HepG2 (cell line): Measurements from ENCODE around the gene UGGT1. TPM values are rescaled to one million over a fixed set of nuclear protein-coding genes. Genes with fewer than 3 reads are reported as not detected.

ENCODE experiments used
- ATAD3A ChIP-seq: sonication (generic); formaldehyde crosslinking; IDR thresholded peaks from 2 replicates; pipeline ENCODE4 v1.4.0; 2020; ENCODE audit warnings: missing genetic modification reagents
- HOXA5 ChIP-seq: sonication (generic); formaldehyde crosslinking; IDR thresholded peaks from 2 replicates; pipeline ENCODE4 v1.4.0; 2020; ENCODE audit warnings: missing genetic modification reagents
- MTF2 ChIP-seq: sonication (generic); formaldehyde crosslinking; IDR thresholded peaks from 2 replicates; pipeline ENCODE4 v1.5.0; 2020; ENCODE audit warnings: missing genetic modification reagents, borderline replicate concordance
- NFIC ChIP-seq: IDR thresholded peaks from 2 replicates; pipeline ENCODE4 v1.6.1; 2012; ENCODE audit warnings: mild to moderate bottlenecking, low read length, inconsistent platforms
- NFKBIZ ChIP-seq: IDR thresholded peaks from 2 replicates; pipeline ENCODE4 v1.6.1; 2018; ENCODE audit warnings: missing genetic modification reagents, missing compliant biosample characterization
- SAFB2 ChIP-seq: sonication (generic); formaldehyde crosslinking; IDR thresholded peaks from 2 replicates; pipeline ENCODE4 v1.5.1; 2020; ENCODE audit warnings: missing genetic modification reagents, low read depth, mild to moderate bottlenecking, borderline replicate concordance
- SALL2 ChIP-seq: sonication (generic); formaldehyde crosslinking; IDR thresholded peaks from 2 replicates; pipeline ENCODE4 v1.8.1; 2023; ENCODE audit warnings: mild to moderate bottlenecking, missing genetic modification reagents, inconsistent platforms
- TEAD2 ChIP-seq: sonication (generic); formaldehyde crosslinking; IDR thresholded peaks from 2 replicates; pipeline ENCODE4 v1.9.0; 2021; ENCODE audit warnings: missing genetic modification reagents
- ZFY ChIP-seq: sonication (generic); formaldehyde crosslinking; IDR thresholded peaks from 2 replicates; pipeline ENCODE4 v1.4.0; 2020; ENCODE audit warnings: missing genetic modification reagents
- ZFYVE20 ChIP-seq: sonication (generic); formaldehyde crosslinking; IDR thresholded peaks from 2 replicates; pipeline ENCODE4 v1.8.0; 2023; ENCODE audit warnings: low read depth, mild to moderate bottlenecking, moderate library complexity, missing genetic modification reagents, borderline replicate concordance
- ZMYM4 ChIP-seq: sonication (generic); formaldehyde crosslinking; IDR thresholded peaks from 2 replicates; pipeline ENCODE4 v1.8.1; 2023; ENCODE audit warnings: mild to moderate bottlenecking, missing genetic modification reagents
- ZNF772 ChIP-seq: sonication (generic); formaldehyde crosslinking; IDR thresholded peaks from 2 replicates; pipeline ENCODE4 v1.5.0; 2020; ENCODE audit warnings: mild to moderate bottlenecking, missing genetic modification reagents
- ZNF816 ChIP-seq: sonication (generic); formaldehyde crosslinking; IDR thresholded peaks from 2 replicates; pipeline ENCODE4 v1.8.0; 2022; ENCODE audit warnings: missing genetic modification reagents, mild to moderate bottlenecking, borderline replicate concordance
- ZNF883 ChIP-seq: sonication (generic); formaldehyde crosslinking; IDR thresholded peaks from 2 replicates; pipeline ENCODE4 v1.5.1; 2020; ENCODE audit warnings: mild to moderate bottlenecking, missing genetic modification reagents; ENCODE audit errors: not compliant biosample characterization
- polyA plus RNA-seq, 8 experiments: library from polyadenylated mRNA; depleted of rRNA in 3 of 8; stranded (reverse) in 7 of 8; unstranded in 1 of 8; fragments of >200 nt; fragmentation: Illumina TruSeq in 4 of 8; extraction: Trizol in 4 of 8; gene quantifications; 2 replicates each; pipeline versions ENCODE4 v1.2.1 to v1.2.3, GENCODE V29; 2011 to 2016; ENCODE audit warnings: low read depth in 4 of 8, missing spikeins in 1 of 8, mixed read lengths in 1 of 8; ENCODE audit not compliant: insufficient read depth in 1 of 8
- total RNA-seq, 5 experiments: library from RNA; depleted of rRNA; stranded (reverse); fragments of >200 nt; fragmentation: Illumina TruSeq; extraction: Trizol; gene quantifications; 2 replicates each; pipeline ENCODE4 v1.2.3, GENCODE V29; 2016; ENCODE audit warnings: low read depth in 1 of 5
- TF ChIP-seq, protein P1 (sequence below): sonication (generic); formaldehyde crosslinking; conservative IDR thresholded peaks from 2 replicates; pipeline ENCODE4 v1.4.0; 2020; ENCODE audit warnings: mild to moderate bottlenecking, missing genetic modification reagents, moderate library complexity
- TF ChIP-seq, protein P2 (sequence below): fragments of 450-650 bp; IDR thresholded peaks from 2 replicates; pipeline ENCODE4 v1.6.1; 2016
- TF ChIP-seq, protein P3 (sequence below): sonication (generic); formaldehyde crosslinking; IDR thresholded peaks from 2 replicates; pipeline ENCODE4 v1.4.0; 2020; ENCODE audit warnings: low read depth, mild to moderate bottlenecking, missing genetic modification reagents
- TF ChIP-seq, protein P4 (sequence below), 2 experiments: sonication (generic) in 1 of 2; formaldehyde crosslinking in 1 of 2; IDR thresholded peaks; 2 replicates each; pipeline versions ENCODE4 v1.4.0 to v1.6.1; 2018 to 2020; ENCODE audit warnings: missing genetic modification reagents in 2 of 2, borderline replicate concordance in 1 of 2, low read depth in 1 of 2, mild to moderate bottlenecking in 1 of 2, missing biosample characterization in 1 of 2
- TF ChIP-seq, protein P5 (sequence below): sonication (generic); formaldehyde crosslinking; conservative IDR thresholded peaks from 2 replicates; pipeline ENCODE4 v1.4.0; 2020; ENCODE audit warnings: missing genetic modification reagents

UGGT1 gene
- total and polyA plus RNA-seq, 2 of the 13 experiments (the other 11 are each of a cell fraction or from before 2014, with no cell fraction given), result 35.8 to 83.2 TPM

DNA sequence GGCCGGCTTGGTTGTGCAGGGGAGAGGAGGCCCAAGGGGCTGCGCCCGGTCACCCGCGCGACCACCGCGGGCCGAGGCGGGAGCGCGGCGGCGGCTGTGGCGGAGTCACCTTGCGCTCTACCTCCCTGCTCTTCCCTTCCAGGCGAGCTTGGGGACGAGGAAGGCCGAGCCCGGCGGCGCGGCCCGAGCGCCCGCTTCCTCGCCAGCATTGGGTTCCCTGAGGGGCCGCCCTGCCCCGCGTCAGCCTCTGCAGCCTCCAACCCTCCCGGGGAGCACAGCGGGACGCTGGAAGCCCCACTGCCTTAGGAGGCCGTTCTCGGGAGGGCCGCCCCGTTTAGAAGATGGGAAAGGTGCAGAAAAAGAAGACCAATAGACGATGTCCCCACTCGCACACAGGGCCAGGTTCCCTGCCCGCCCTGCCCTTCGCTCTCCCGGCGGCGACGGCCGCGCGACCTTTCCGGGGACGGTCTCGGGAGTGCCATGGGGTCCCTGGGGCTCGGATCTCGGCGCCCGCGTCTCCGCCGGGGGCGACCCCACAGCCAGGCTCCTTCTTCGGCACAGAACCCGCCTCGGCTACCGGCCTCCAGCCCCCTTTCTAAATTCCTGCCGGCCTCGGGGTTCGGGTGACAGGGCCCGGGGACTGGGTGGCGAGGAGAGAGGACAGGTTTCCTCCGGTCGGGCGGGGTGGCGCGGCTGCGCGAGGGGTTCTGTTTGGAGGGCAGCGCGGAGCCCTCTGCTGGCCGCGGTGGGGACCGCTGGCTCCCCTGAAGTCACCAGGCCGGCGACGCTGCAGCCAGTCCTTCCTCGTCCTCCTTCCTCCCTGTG lies 142.2 kb downstream of the UGGT1 start (continued):
- TF ChIP-seq, protein P1, sequence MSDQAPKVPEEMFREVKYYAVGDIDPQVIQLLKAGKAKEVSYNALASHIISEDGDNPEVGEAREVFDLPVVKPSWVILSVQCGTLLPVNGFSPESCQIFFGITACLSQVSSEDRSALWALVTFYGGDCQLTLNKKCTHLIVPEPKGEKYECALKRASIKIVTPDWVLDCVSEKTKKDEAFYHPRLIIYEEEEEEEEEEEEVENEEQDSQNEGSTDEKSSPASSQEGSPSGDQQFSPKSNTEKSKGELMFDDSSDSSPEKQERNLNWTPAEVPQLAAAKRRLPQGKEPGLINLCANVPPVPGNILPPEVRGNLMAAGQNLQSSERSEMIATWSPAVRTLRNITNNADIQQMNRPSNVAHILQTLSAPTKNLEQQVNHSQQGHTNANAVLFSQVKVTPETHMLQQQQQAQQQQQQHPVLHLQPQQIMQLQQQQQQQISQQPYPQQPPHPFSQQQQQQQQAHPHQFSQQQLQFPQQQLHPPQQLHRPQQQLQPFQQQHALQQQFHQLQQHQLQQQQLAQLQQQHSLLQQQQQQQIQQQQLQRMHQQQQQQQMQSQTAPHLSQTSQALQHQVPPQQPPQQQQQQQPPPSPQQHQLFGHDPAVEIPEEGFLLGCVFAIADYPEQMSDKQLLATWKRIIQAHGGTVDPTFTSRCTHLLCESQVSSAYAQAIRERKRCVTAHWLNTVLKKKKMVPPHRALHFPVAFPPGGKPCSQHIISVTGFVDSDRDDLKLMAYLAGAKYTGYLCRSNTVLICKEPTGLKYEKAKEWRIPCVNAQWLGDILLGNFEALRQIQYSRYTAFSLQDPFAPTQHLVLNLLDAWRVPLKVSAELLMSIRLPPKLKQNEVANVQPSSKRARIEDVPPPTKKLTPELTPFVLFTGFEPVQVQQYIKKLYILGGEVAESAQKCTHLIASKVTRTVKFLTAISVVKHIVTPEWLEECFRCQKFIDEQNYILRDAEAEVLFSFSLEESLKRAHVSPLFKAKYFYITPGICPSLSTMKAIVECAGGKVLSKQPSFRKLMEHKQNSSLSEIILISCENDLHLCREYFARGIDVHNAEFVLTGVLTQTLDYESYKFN, result peak; percentile 57
- TF ChIP-seq, protein P2, sequence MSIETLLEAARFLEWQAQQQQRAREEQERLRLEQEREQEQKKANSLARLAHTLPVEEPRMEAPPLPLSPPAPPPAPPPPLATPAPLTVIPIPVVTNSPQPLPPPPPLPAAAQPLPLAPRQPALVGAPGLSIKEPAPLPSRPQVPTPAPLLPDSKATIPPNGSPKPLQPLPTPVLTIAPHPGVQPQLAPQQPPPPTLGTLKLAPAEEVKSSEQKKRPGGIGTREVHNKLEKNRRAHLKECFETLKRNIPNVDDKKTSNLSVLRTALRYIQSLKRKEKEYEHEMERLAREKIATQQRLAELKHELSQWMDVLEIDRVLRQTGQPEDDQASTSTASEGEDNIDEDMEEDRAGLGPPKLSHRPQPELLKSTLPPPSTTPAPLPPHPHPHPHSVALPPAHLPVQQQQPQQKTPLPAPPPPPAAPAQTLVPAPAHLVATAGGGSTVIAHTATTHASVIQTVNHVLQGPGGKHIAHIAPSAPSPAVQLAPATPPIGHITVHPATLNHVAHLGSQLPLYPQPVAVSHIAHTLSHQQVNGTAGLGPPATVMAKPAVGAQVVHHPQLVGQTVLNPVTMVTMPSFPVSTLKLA, result no peak
- TF ChIP-seq ZFYVE20 (CRISPR knock-in tag), result no peak
- peak; percentile 63; the same call in 1 of the 2 replicates for TF ChIP-seq MTF2 (CRISPR knock-in tag)
- TF ChIP-seq ATAD3A (CRISPR knock-in tag), result no peak
- TF ChIP-seq ZFY (CRISPR knock-in tag), result peak; percentile 91
- TF ChIP-seq SAFB2 (CRISPR knock-in tag), result no peak
- TF ChIP-seq HOXA5, result peak; percentile 93
- TF ChIP-seq ZMYM4 (CRISPR knock-in tag), result peak; percentile 72
- TF ChIP-seq ZNF883 (CRISPR knock-in tag), result peak; percentile 50
- TF ChIP-seq ZNF772, result peak; percentile 47; the same call in 1 of the 2 replicates
- TF ChIP-seq, protein P3, sequence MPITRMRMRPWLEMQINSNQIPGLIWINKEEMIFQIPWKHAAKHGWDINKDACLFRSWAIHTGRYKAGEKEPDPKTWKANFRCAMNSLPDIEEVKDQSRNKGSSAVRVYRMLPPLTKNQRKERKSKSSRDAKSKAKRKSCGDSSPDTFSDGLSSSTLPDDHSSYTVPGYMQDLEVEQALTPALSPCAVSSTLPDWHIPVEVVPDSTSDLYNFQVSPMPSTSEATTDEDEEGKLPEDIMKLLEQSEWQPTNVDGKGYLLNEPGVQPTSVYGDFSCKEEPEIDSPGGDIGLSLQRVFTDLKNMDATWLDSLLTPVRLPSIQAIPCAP (CRISPR knock-in tag), result 0 out of 2 replicates have a peak, but pooled peaks have one; percentile 66
- TF ChIP-seq, protein P4, sequence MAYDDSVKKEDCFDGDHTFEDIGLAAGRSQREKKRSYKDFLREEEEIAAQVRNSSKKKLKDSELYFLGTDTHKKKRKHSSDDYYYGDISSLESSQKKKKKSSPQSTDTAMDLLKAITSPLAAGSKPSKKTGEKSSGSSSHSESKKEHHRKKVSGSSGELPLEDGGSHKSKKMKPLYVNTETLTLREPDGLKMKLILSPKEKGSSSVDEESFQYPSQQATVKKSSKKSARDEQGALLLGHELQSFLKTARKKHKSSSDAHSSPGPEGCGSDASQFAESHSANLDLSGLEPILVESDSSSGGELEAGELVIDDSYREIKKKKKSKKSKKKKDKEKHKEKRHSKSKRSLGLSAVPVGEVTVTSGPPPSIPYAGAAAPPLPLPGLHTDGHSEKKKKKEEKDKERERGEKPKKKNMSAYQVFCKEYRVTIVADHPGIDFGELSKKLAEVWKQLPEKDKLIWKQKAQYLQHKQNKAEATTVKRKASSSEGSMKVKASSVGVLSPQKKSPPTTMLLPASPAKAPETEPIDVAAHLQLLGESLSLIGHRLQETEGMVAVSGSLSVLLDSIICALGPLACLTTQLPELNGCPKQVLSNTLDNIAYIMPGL (CRISPR knock-in tag; IDR thresholded peaks at IDR 0.05; ENCODE audit: borderline replicate concordance in 1 of 2, low read depth in 1 of 2), result peak; percentile 99 to 100
- peak; percentile 73; the same call in 1 of the 2 replicates for TF ChIP-seq ZNF816 (CRISPR knock-in tag)
- TF ChIP-seq NFKBIZ (CRISPR knock-in tag), result no peak; the same call in none of the 2 replicates
- TF ChIP-seq, protein P5, sequence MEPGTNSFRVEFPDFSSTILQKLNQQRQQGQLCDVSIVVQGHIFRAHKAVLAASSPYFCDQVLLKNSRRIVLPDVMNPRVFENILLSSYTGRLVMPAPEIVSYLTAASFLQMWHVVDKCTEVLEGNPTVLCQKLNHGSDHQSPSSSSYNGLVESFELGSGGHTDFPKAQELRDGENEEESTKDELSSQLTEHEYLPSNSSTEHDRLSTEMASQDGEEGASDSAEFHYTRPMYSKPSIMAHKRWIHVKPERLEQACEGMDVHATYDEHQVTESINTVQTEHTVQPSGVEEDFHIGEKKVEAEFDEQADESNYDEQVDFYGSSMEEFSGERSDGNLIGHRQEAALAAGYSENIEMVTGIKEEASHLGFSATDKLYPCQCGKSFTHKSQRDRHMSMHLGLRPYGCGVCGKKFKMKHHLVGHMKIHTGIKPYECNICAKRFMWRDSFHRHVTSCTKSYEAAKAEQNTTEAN (CRISPR knock-in tag), result peak; percentile 65; the same call in 1 of the 2 replicates
- peak; percentile 80 for TF ChIP-seq SALL2 (CRISPR knock-in tag)
- TF ChIP-seq NFIC, result no peak; the same call in 1 of the 2 replicates
- TF ChIP-seq TEAD2 (CRISPR knock-in tag), result no peak
